Endothelial cell of umbilical vein (primary cell): ENCODE measurements around the gene CAMKV. TPM values are rescaled to one million over a fixed set of nuclear protein-coding genes. Genes with fewer than 3 reads are reported as not detected.

Source experiments
- BruUV-seq: library from RNA; stranded (reverse); fragments of 400-500 nt; replicated peaks from 2 replicates; lab custom pipeline; 2021; lab: Mats Ljungman, UMichigan
- CTCF ChIA-PET: fragments of 300-600, 350-600 bp; sonication (Branson Sonifier 250); formaldehyde crosslinking; loops from one replicate; lab custom pipeline; 2021; ENCODE audit warnings: antibody characterized with exemption, inconsistent platforms; lab: Charles Lee
- POLR2A ChIA-PET: fragments of 300-600, 350-600 bp; sonication (Branson Sonifier 250); formaldehyde crosslinking; loops from one replicate; lab custom pipeline; 2021; ENCODE audit warnings: antibody characterized with exemption, inconsistent platforms; lab: Charles Lee
- DNase-seq: peaks from one replicate; pipeline ENCODE4 v3.0.0-alpha.2; 2011; ENCODE audit warnings: low read depth, low spot score
- FAIRE-seq: peaks from 2 replicates; lab custom pipeline; 2011; peaks lifted over from hg19 to GRCh38; lab: Jason Lieb, UNC
- H2AFZ ChIP-seq: 2 replicates; pipeline ENCODE4 v1.6.0; 2012; ENCODE audit warnings: low read depth, low read length, control low read depth, inconsistent platforms
- H3K27ac ChIP-seq: 2 replicates; pipeline ENCODE4 v1.5.1; 2011; ENCODE audit warnings: low read depth, mild to moderate bottlenecking, control low read depth, low read length, moderate library complexity; ENCODE audit not compliant: insufficient read depth
- H3K27me3 ChIP-seq, 2 experiments: 2 replicates each; pipeline versions ENCODE4 v1.6.0 to v1.6.1; 2011; ENCODE audit warnings: low read length in 2 of 2, mixed read lengths in 1 of 2; ENCODE audit not compliant: control insufficient read depth in 2 of 2, insufficient read depth in 2 of 2
- H3K36me3 ChIP-seq, 2 experiments: 2 replicates in 1 of 2; 3 replicates in 1 of 2; pipeline ENCODE4 v1.5.1; 2011; ENCODE audit warnings: low read length in 2 of 2, mild to moderate bottlenecking in 1 of 2, moderate library complexity in 1 of 2; ENCODE audit not compliant: control insufficient read depth in 2 of 2, insufficient read depth in 2 of 2; ENCODE audit errors: extremely low read depth in 1 of 2
- H3K4me1 ChIP-seq: 3 replicates; pipeline ENCODE4 v1.5.1; 2011; ENCODE audit warnings: mild to moderate bottlenecking, low read length; ENCODE audit not compliant: control insufficient read depth, insufficient read depth; ENCODE audit errors: extremely low read depth
- H3K4me2 ChIP-seq: 2 replicates; pipeline ENCODE4 v1.6.1; 2011; ENCODE audit warnings: low read length, control low read depth, mixed read lengths; ENCODE audit not compliant: insufficient read depth
- H3K4me3 ChIP-seq, 3 experiments: fragments of 200-600 bp in 1 of 3; sonication (generic), shearing (Covaris generic) in 1 of 3; replicated peaks in 1 of 3; 2 replicates each; pipeline ENCODE4 v1.5.1; 2011 to 2016; ENCODE audit warnings: control low read depth in 3 of 3, low read length in 3 of 3, mild to moderate bottlenecking in 2 of 3, inconsistent platforms in 1 of 3, low read depth in 1 of 3, moderate library complexity in 1 of 3; ENCODE audit not compliant: insufficient read depth in 1 of 3
- H3K79me2 ChIP-seq: 2 replicates; pipeline ENCODE4 v1.6.0; 2012; ENCODE audit warnings: low read length, inconsistent platforms; ENCODE audit not compliant: control insufficient read depth, insufficient read depth
- H3K9ac ChIP-seq: replicated peaks from 2 replicates; pipeline ENCODE3; 2011; ENCODE audit warnings: low read length, control low read depth; ENCODE audit not compliant: insufficient read depth; ENCODE audit errors: extremely low read depth
- H3K9me1 ChIP-seq: replicated peaks from 3 replicates; pipeline ENCODE4 v1.6.0; 2011; ENCODE audit warnings: mild to moderate bottlenecking, low read length; ENCODE audit not compliant: control insufficient read depth, insufficient read depth; ENCODE audit errors: extremely low read depth
- H3K9me3 ChIP-seq: replicated peaks from 2 replicates; pipeline ENCODE4 v1.5.1; 2012; ENCODE audit warnings: low read length, inconsistent platforms; ENCODE audit not compliant: control insufficient read depth, insufficient read depth
- H4K20me1 ChIP-seq: replicated peaks from 2 replicates; pipeline ENCODE3; 2011; ENCODE audit warnings: mild to moderate bottlenecking, low read length; ENCODE audit not compliant: control insufficient read depth, insufficient read depth; ENCODE audit errors: extremely low read depth
- POLR2A ChIP-seq: IDR thresholded peaks from 2 replicates; pipeline ENCODE4 v1.6.1; 2012; ENCODE audit warnings: low read depth, mild to moderate bottlenecking, control low read depth, low read length
- POLR2AphosphoS5 ChIP-seq: IDR thresholded peaks from 2 replicates; pipeline ENCODE4 v1.6.1; 2012; ENCODE audit warnings: low read depth, mild to moderate bottlenecking, control low read depth, low read length, moderate library complexity; ENCODE audit not compliant: insufficient read depth
- dilution Hi-C: fragments of 300-500 bp; cut with MboI; formaldehyde crosslinking; loops from one replicate; pipeline ENCODE4 v1.15.0; 2019; ENCODE audit warnings: low sequenced_read_pairs; ENCODE audit not compliant: extremely low pct_ligation_motif_present
- intact Hi-C: fragments of 100-400 bp; cut with micrococcal nuclease; formaldehyde crosslinking; loops from one replicate; pipeline ENCODE4 v1.10.0; 2022
- polyA plus RNA-seq, 4 experiments: library from polyadenylated mRNA; depleted of rRNA in 3 of 4; stranded (reverse) in 3 of 4; unstranded in 1 of 4; fragments of >200 nt; gene quantifications; 2 replicates each; pipeline versions ENCODE4 v1.2.1 to v1.2.3, GENCODE V29; 2011 to 2012; ENCODE audit warnings: missing spikeins in 1 of 4
- total RNA-seq: library from RNA; stranded (reverse); gene quantifications from 2 replicates; pipeline ENCODE4 v1.2.3, GENCODE V29; 2021
- TF ChIP-seq, protein P1 (sequence below), 2 donors: IDR thresholded peaks; 1 replicate in 1 of 2; 2 replicates in 1 of 2; pipeline ENCODE4 v1.5.1; 2011; ENCODE audit warnings: low read length in 2 of 2, mild to moderate bottlenecking in 2 of 2, moderate library complexity in 2 of 2, control low read depth in 1 of 2, inconsistent platforms in 1 of 2, low read depth in 1 of 2; ENCODE audit not compliant: insufficient read depth in 1 of 2; ENCODE audit errors: extremely low read depth in 1 of 2
- TF ChIP-seq, protein P2 (sequence below): IDR thresholded peaks from 2 replicates; pipeline ENCODE4 v1.6.1; 2011; ENCODE audit not compliant: insufficient read depth, insufficient read length

The CAMKV gene
- total and polyA plus RNA-seq, 2 donors (not counting 3 experiments of a cell fraction or from before 2014, with no cell fraction given), result not detected

DNA sequence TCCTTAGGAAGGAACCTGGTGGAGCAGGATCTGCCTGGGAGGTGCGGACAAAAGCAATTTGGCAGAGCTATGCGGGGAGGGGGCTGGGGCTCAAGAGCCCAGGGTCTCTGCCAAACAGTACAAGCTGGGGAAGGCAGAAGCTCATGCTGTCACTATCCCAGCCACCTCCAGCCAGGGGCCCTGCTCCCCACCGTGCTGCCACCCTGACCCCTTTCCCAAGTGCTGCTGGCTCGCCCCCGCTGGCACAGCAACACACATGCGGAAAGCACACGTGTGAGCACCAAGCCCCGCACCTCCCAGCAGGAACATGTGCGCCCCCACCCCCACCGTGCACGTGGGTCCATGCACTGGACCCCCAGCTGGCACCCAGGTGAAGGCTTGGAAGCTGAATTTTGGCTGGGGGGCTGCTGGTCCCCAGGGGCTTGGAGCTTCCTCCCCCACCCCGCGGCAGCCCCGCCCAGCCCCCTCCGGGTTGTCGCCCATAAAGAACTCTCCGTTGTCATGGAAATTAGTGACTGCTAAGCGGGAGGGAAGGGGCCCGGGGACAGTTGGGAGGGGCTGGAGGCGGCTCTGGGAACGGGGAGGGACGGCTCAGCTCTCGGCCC lies 742 bp downstream of the CAMKV start:
- no peak overlapping the region for H3K27ac ChIP-seq
- TF ChIP-seq, protein P1, sequence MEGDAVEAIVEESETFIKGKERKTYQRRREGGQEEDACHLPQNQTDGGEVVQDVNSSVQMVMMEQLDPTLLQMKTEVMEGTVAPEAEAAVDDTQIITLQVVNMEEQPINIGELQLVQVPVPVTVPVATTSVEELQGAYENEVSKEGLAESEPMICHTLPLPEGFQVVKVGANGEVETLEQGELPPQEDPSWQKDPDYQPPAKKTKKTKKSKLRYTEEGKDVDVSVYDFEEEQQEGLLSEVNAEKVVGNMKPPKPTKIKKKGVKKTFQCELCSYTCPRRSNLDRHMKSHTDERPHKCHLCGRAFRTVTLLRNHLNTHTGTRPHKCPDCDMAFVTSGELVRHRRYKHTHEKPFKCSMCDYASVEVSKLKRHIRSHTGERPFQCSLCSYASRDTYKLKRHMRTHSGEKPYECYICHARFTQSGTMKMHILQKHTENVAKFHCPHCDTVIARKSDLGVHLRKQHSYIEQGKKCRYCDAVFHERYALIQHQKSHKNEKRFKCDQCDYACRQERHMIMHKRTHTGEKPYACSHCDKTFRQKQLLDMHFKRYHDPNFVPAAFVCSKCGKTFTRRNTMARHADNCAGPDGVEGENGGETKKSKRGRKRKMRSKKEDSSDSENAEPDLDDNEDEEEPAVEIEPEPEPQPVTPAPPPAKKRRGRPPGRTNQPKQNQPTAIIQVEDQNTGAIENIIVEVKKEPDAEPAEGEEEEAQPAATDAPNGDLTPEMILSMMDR (IDR thresholded peaks at IDR 0.05; ENCODE audit: extremely low read depth in 1 of 2, insufficient read depth in 1 of 2, low read depth in 1 of 2, low read length in 2 of 2), result no peak
- TF ChIP-seq, protein P2, sequence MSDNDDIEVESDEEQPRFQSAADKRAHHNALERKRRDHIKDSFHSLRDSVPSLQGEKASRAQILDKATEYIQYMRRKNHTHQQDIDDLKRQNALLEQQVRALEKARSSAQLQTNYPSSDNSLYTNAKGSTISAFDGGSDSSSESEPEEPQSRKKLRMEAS, result peak; percentile 39
- POLR2A ChIA-PET, result no interaction called here
- dilution Hi-C loops (no loop called here), intact Hi-C loops (no loop called here)
- no peaks in the 10 kb centered on the region for H3K4me1 ChIP-seq
- no peak overlapping the region for H2AFZ ChIP-seq
- H3K36me3 ChIP-seq, result no peaks in the 10 kb centered on the region
- no peak overlapping the region for H3K9ac ChIP-seq
- FAIRE-seq (no peak), DNase-seq (no peak)
- no peaks in the 10 kb centered on the region for H3K9me3 ChIP-seq
- no peak overlapping the region for H3K4me2 ChIP-seq
- no peaks in the 10 kb centered on the region for H3K9me1 ChIP-seq
- CTCF ChIA-PET, result interaction anchor here (1.1 to 1.9 kb wide), 3 partner anchors 12 to 30 kb away, joined by 5 read pairs; no protein-coding TSS in a partner anchor
- no peaks in the 10 kb centered on the region for H4K20me1 ChIP-seq
- no peak overlapping the region for H3K4me3 ChIP-seq
- H3K27me3 ChIP-seq, result peaks cover 30 to 33% of the 10 kb centered on the region in 2 experiments
- H3K79me2 ChIP-seq, result no peaks in the 10 kb centered on the region
- BruUV-seq, result no TSS peak

- POLR2A ChIA-PET, result interaction anchor here (0.6 to 1.6 kb wide), 2 partner anchors 73 to 303 kb away, joined by 3 to 9 read pairs; no protein-coding TSS in a partner anchor
- no TSS peak for BruUV-seq
- Histone ChIP-seq H3K4me2 (no peak overlapping the region), H3K9ac (no peak overlapping the region), H3K9me1 (no peaks in the 10 kb centered on the region), H3K9me3 (no peaks in the 10 kb centered on the region), H3K4me1 (no peaks in the 10 kb centered on the region), H3K27ac (no peak overlapping the region), H3K36me3 (no peaks in the 10 kb centered on the region), H3K27me3 (peaks cover 30 to 36% of the 10 kb centered on the region in 2 experiments), H3K4me3 (no peak overlapping the region), H3K79me2 (no peaks in the 10 kb centered on the region), H4K20me1 (no peaks in the 10 kb centered on the region), H2AFZ (no peak overlapping the region)
- intact Hi-C loops, result no loop called here
- dilution Hi-C loops, result no loop called here
- FAIRE-seq (no peak), DNase-seq (peak; percentile 29)
- CTCF ChIA-PET, result interaction anchor here (0.6 to 1.9 kb wide), 6 partner anchors 10 to 29 kb away, joined by 3 to 6 read pairs (median 5); no protein-coding TSS in a partner anchor
- TF ChIP-seq POLR2A (no peak), POLR2AphosphoS5 (no peak)
These were observed 1.8 kb downstream of the CAMKV start for GRCh38 chr3:49867871-49868321.
